GM18511 (cell line): ENCODE data around the gene TDRD10.

Source experiments
- ATAC-seq: cut with Tn5 transposase; IDR thresholded peaks from one replicate; pipeline ENCODE4 v1.9.1; 2021; ENCODE audit warnings: mild to moderate bottlenecking, moderate library complexity; ENCODE audit not compliant: unreplicated experiment

TDRD10 gene

DNA sequence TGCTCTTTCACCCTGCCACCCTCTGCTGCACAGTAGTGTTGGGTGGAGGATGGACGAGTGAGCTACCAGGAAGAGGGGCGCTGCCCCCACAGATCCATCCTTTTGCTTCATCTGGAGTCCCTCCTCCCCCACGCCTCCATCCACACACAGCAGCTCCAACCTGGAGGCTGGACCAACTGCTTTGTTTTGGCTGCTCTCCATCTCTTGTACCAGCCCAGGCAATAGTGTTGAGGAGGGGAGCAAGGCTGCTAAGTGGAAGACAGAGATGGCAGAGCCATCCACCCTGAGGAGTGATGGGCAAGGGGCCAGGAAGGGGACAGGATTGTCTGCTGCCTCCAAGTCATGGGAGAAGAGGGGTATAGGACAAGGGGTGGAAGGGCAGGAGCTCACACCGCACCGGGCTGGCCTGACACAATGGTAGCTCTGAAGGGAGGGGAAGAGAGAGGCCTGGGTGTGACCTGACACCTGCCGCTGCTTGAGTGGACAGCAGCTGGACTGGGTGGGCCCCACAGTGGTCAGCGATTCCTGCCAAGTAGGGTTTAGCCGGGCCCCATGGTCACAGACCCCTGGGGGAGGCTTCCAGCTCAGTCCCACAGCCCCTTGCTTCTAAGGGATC is 74.0 kb downstream of the TDRD10 start:
- no peak for ATAC-seq

DNA sequence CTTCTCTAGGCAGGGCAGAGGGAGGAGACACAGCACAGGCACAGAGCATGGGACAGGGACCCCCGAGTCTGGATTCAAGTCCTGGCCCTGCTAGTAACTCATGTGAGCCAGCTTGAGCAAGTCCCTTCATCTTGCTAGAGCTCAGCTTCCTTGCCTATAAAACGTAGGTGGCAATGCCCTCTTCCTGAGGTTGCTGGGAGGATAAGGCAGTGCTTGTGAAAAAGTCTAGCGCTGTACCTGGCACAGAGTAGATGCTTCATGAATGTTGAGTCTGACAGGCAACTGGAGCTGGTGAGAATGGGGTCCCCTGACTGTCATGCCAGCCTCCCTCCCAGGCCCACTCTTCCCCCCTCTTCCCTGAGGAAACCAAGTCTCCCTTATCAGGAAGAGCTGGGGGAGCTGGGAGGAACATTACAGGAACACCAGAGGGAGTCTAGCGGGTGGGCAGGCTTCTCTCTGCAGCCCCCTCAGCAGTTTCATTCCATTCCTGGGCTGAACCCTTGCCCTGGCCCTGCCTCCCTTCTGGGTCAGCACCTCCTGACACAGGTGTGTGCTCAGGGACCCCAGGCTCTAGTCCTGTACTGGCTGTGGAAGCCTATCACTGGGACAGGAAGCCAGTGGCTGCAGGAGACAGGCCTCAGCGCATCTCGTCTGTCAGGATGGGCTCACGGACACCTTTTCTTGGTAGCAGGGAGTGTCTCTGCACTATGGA is 75.5 kb downstream of the TDRD10 start:
- ATAC-seq: no peak

DNA sequence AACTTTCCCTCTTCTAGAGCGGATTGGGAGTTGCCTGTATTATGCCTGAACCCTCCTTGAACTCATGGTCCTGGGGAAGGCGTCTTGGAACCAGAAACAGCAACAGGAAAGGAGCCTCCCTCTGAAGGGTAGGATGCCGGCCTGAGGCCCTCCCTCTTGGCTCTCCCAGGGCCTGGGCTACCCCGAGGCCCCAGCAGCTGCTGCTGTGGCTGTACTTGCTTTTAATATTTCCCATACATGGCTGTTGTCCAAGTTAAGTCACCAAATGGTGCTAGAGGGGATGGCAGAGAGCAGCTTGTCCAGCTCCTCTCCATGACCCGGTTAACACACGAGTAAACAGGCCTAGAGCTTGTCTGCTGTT is 76.0 kb downstream of the TDRD10 start:
- ATAC-seq: no peak

DNA sequence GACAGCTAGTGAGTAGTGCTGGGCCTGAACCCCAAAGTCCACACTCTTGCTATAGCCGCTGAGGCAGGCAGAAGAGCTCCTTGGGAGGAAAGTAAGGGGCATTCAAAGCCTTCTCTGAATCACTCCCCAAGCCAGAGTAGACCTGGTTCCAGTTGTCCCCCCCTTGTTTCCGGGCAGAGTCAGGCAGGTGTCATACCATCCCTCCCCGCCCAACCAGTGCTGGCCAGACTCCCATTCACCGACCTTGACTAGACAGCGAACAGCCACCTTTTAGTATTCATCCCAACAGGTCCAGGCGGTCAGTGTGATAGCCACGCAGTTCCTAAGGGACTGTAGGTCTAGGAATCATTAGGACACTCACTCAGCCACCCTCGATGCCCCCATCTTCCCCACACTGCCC is 77.4 kb downstream of the TDRD10 start:
- ATAC-seq: no peak

DNA sequence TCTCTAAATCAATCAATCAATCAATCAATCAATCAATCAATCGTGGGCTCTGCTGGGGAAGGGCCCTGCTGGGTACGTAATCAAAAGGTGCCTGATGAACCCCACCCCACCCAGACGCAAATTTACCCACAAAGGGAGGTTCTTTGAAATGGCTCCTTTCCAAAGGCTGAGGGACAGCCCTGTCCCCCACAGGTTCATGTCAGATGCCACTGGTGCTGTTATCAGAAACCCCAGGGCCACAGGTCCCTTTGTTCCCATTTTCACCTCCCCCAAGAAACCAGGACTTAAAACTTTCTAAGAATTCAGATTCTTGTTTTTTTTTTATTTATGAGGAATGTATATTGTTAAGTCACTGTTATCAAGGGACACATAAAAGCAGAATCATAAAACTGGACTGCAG is 79.7 kb downstream of the TDRD10 start:
- no peak for ATAC-seq

DNA sequence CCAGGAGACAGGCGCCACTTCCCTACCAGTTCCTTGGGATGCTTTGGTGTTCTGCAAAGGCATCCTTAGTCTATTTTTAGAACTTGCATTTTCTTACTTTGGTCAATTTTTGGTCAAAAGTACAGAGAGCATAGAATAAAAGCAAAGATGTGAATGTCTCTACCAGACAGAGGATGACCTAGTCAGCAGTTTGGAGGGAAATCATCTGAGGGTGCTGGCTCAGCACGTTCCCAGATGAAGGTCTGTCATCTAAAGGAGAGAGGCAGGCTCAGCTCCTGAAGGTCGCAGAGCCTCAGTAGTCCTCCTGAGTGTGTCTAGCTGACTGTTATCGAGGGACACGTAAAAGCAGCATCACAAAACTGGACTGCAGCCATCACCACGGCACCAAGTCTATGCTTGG is 80.9 kb downstream of the TDRD10 start:
- no peak for ATAC-seq

DNA sequence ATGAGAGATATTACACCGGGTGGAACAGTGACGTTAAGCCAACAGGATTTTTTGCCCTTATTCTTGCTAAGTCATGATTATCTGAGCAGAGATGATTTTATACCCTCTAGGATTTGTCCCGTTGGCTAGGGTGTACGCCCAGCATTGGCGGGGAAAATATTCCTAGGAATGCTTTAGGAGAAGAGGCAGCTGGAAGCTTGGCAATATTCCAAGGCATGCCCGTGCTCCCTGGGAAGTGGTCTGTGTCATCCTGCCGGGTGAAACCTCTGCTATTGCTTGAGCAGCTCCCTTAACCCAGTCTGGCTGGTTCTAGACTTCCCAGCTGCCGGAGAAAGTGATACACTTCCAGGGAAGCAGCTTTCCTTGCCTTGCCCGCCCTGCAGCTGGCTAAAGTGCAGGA is 81.8 kb downstream of the TDRD10 start:
- ATAC-seq: no peak

DNA sequence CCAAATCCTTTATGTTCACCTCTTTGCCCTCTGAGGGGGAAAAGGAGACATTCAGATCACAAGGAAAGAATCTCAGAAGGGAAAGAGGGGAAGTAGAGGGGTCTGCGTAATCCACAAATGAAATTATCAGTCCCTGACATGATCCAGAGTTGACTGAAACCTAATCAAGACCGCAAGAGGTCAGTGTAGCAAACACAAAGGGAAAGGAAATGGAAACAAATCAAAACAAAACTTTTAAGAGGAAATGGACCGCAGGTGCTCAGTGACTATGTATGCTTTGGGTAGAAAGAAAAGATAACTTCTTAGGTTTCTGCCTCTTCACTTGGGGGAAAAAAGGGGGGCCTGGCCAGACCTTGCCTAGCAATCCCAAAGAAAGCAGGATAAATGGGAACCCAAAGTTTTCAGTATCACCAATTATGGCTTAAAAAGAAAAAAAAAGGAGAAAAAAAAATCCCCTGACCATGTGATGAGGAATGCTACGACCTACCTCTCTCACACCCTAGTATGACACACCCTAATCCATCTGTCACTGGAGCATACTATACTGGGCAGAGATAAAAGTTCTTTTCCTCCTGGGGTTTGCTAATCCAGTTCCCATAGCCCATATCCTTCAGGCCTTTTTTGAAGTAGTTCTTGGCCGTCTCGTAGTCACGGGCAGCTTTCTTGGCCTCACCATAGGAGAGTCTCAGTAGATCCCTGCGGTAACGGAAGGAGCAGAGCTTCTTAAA is 82.4 kb downstream of the TDRD10 start:
- no peak for ATAC-seq

DNA sequence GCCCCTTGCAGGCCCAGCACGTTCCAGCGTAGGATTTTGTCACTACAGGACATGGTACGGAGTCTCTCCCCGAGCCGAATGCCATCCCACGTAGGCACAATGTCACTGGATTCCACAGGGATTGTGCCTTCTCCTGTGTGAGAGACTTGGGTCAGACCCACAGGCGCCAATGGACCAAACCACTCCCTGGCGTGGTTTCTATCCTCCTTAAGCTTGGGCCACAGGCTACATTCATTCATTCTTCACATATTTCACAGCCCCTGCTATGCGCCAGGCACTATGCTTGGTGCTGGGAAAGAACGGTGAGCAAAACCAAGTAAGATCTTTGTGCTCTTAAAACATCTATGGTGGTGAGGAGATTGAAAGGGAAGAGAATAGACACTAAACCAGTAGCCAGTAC is 84.2 kb downstream of the TDRD10 start:
- ATAC-seq: no peak

DNA sequence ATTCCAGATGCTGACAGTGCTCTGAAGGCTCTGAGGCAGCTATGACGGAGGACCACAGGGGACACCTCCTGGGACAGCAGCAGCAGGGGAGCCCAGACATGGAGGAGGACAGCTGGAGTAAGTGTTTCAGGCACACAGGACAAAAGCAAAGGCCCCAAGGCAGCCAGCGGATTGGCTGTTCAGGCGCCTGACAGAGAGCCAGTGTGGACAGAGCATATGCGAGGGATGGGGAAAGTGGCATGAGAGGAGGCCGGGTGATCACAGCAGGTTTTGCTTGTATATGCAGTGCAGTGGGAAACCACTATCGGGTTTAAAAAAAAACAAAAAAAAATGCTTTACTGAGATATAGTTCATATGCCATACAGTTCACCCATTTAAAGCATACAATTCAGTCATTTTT is 84.6 kb downstream of the TDRD10 start:
- ATAC-seq: no peak

DNA sequence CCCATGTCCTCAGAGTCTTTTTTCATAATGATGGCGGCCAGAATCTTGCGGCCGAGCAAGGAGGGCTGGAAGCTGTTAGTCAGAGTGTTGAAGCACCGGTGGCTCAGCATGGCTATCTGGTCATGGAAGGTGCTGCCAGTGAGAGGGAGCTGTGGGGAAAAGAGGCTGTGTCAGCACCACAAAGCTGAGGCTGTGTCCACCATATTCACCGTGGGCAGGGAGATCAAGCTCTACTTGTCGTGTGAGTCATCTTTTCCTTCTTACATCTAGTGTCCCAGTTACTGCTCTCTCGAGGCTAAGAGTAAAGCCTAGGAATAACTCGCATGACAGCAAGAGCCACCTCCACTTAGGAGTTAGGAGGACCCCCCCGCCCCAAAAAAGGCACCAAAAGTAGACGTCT is 87.8 kb downstream of the TDRD10 start:
- ATAC-seq: no peak

DNA sequence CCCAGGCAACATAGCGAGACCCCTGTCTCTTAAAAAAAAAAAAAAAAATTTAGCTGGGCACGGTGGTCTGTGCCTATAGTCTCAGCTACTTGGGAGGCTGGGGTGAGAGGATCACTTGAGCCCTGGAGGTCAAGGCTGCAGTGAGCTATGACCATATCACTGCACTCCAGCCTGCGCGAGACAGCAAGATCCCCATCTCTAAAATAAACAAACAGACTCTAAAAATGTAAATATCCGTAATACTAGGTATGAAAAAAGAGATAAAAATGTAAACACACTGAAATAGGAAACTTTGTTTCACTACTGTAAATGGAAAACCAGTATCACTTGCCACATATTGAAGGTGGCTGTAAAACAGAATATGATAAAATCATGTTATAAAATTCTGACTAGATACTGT is 88.7 kb downstream of the TDRD10 start:
- no peak for ATAC-seq

DNA sequence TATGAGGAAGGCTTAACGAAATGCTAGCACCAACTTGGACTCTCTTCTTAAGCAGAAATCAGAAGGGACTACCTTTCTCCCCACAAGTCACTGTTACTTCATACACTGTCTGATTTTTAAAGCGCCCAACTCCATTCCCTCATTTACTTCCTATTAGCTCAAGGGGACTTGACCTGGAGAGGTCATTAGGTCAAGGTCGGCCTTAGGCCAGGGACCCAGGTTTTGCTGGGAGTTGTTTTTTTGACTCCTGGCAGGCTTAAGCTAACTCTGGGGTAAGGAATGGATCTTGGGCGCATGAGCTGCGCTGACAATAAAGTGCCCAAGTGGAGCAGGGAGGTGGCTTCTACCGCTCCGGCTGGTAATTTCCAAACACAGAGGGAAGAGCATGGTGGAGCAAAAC is 89.2 kb downstream of the TDRD10 start:
- ATAC-seq: no peak

DNA sequence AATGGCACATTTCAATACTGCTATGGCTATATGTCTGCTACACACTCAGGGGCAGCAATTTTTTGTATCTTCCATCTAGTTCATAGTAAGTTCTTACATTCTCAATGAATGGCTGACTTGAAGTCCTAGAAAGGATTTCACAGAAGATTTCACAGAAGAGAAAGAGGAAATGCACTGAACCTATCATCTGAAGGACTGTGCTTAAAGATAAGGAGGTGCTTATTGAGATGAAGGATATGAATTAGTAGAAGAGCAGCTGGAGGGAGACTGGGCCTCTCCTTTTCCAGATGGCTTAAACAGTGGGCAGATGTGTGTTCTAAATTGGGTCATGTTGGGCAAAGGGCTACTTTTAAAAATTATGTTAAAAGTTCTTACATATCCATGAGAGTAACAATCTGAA is 91.4 kb downstream of the TDRD10 start:
- no peak for ATAC-seq

DNA sequence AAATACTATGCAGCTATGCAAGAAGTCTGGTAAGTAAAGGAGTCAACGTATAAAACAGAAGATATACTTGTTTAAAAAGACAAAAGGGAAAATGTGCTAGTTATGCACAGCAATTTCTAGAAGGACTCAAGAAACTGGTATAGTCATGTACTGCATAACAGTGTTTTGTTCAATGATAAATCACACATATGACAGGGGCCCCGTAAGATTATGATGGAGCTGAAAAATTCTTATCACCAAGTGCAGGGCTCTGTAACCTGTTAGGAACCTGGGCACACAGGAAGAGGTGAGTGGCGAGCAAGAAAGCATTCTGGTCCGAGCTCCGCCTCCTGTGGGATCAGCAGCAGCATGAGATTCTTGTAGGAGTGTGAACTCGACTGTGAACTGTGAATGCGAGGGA is 92.8 kb downstream of the TDRD10 start:
- no peak for ATAC-seq

DNA sequence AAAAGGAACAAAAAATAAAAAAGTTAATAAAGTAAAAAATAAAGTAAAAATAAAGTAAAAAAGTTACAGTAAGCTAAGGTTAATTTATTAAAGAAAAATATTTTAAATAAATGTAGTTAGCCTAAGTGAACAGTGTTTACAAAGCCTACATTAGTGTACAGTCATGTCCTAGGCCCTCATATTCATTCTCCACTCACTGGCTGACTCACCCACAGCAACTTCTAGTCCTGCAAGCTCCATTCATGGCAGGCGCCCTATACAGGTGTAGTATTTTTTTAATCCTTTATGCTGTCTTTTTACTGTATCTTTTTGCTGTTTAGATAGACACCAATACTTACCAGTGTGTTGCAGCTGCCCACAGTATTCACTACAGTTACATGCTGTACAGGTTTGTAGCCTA is 93.6 kb downstream of the TDRD10 start:
- ATAC-seq: no peak
